GM10248 (cell line): ENCODE measurements around the gene EML2.

ENCODE experiments used
- CTCF ChIA-PET: fragments of 300-600 bp; sonication (Branson Sonifier 250); formaldehyde crosslinking; extraction: SDS; loops from one replicate; lab custom pipeline; 2021; ENCODE audit warnings: antibody characterized with exemption; lab: Yijun Ruan, JAX
- POLR2A ChIA-PET: fragments of 350-650 bp; sonication (Branson Sonifier 250); formaldehyde crosslinking; extraction: SDS; loops from one replicate; lab custom pipeline; 2020; ENCODE audit warnings: antibody characterized with exemption; lab: Yijun Ruan, JAX
- DNase-seq: peaks from one replicate; pipeline ENCODE4 v3.0.0; 2012; ENCODE audit errors: extremely low spot score
- CTCF ChIP-seq: IDR thresholded peaks from 2 replicates; pipeline ENCODE4 v1.5.1; 2012; ENCODE audit warnings: mild to moderate bottlenecking, low read depth; ENCODE audit errors: extremely low read depth, missing control alignments, control extremely low read depth

The EML2 gene

GRCh38 chr19:45667620-45668341 lies 28.6 kb upstream of the EML2 start, which contains the start of gene GIPR:
GIPR (plus strand) TSS chr19:45668221; CDS start chr19:45669521, 1,300 bp downstream.
- CTCF ChIA-PET = interaction anchor here (0.8 to 6.5 kb wide), 6 partner anchors 12 to 183 kb away, joined by 3 to 46 read pairs (median 3); no protein-coding TSS in a partner anchor
- no peak for TF ChIP-seq CTCF
- POLR2A ChIA-PET = interaction anchor here (0.7 kb wide), 1 partner anchor 48 kb away, joined by 3 read pairs; no protein-coding TSS in a partner anchor
- DNase-seq = peak; percentile 79

GRCh38 chr19:45664575-45664974 lies 25.4 kb upstream of the EML2 start:
- POLR2A ChIA-PET = no interaction called here
- no peak for DNase-seq
- CTCF ChIA-PET = interaction anchor here (1.1 to 1.9 kb wide), 2 partner anchors 21 to 22 kb away, joined by 3 to 4 read pairs; no protein-coding TSS in a partner anchor
- TF ChIP-seq CTCF = no peak

GRCh38 chr19:45663800-45664199 lies 24.6 kb upstream of the EML2 start:
- ChIA-PET POLR2A (no interaction called here), CTCF (interaction anchor here (1.1 kb wide), 1 partner anchor 20 kb away, joined by 3 read pairs; no protein-coding TSS in a partner anchor)
- no peak for TF ChIP-seq CTCF
- no peak for DNase-seq

- POLR2A ChIA-PET = no interaction called here
These were observed 21.4 kb upstream of the EML2 start for GRCh38 chr19:45660636-45661035.

GRCh38 chr19:45659096-45659729 lies 20.0 kb upstream of the EML2 start:
- ChIA-PET CTCF (no interaction called here), POLR2A (no interaction called here)
- no peak for TF ChIP-seq CTCF
- DNase-seq = no peak

More at GRCh38 chr19:45660636-45661035, 21.4 kb upstream of the EML2 start:
- DNase-seq = no peak
- no peak for TF ChIP-seq CTCF
- CTCF ChIA-PET = interaction anchor here (1.4 to 2.8 kb wide), 2 partner anchors 14 to 18 kb away, joined by 3 to 7 read pairs; no protein-coding TSS in a partner anchor

GRCh38 chr19:45657520-45658167 lies 18.4 kb upstream of the EML2 start:
- ChIA-PET CTCF (no interaction called here), POLR2A (no interaction called here)
- TF ChIP-seq CTCF = no peak
- no peak for DNase-seq
